GM19023 (cell line): ENCODE measurements around the gene MOB1A.
"Not testable (repeated sequence)": the region's sequence is repeated elsewhere in the genome, so short reads cannot be mapped to it uniquely, and the experiment has no call there.

Source experiments
- ATAC-seq: cut with Tn5 transposase; IDR thresholded peaks from one replicate; pipeline ENCODE4 v1.9.1; 2021; ENCODE audit warnings: mild to moderate bottlenecking, moderate library complexity; ENCODE audit not compliant: unreplicated experiment

MOB1A gene

DNA sequence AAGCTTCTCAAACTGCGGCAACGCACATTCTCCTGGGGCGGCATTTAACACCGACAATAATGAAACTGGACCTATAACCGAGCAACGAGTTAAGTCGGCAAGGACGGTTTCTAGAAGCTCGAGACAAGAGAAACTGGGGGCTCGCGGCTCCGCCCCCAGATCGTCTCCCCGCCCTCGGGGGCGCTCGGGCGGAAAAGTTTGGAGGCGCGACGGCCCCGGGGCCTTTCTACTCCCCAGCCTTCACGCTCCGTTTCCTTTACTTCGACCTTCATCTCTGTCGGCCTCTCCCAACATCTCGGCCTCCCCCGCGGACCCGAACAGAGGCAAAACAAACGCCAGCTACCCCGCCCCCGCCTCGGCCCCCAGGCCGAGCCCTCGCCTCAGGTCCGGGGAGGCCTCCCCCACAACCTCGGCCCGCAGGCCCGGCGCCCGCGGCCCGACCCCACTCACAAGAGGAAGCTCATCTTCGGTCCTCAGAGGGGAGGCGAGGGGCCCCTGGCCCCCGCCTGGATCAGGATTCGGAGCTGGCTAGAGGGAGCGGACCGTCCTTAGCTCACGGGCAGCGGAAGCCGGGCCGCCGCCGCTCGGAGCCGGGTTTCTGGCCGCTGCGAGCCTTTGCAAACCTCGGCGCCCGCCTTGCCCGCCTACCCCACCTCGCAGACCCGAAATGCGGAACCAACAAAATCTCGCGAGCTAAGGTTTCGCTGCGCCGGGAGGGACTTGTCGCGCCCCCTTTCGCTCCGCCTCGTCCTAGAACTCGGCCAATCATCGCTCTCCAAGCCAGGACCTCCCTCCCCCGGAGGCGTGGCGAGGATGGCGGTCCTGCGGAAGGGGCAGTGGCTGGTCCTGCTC lies at the start of gene MOB1A:
Gene MOB1A (minus strand): TSS at position 669 of the 852 bp plus-strand sequence. CDS start 205 bp downstream, at position 464.
- peak; percentile 82 for ATAC-seq

DNA sequence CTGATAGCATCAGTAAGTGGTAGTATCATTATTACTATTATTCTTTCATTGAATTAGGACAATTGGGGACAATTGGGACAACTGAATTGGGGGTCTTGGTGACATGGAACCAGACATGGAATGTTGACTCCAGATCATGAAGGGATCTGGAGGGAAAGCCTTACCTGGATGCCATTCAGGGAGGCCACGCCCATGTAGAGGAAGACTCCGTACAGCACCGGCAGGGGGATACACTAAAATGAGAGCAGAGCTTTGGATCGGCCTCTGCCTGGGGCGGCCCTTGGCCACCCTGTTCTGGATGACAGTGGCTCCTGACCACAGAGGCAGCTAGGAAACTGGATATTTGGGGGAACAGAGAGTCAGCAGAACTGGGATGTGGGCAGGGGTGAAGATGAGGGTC lies 49.0 kb upstream of the MOB1A start:
- ATAC-seq = no peak

DNA sequence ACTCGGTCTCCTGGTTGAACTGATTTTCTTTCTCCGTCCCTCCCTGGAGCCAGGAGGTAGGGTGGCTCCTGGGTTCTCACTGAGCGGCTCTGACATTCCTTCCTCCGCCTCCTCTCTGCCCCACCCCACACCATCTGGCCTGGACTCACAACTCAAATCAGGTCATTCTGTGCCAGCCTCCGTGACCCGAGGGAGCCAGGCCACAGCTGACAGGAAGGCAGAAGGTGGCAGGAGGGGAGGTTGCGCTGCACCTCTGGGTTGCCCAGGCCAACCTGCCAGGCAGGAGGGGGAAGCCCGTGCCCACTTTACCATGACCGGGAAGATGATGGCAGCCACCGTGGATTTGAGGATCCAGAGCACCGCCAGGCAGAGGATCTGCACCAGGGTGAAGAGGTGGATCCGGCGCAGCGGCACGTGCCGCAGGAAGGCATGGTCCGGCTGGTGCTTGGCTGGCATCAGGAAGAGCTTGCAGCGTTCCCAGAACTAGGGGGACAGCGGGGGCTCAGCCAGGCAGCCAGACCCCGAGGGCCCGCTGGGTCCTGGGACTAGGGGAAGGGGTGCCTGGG lies 48.1 kb upstream of the MOB1A start:
- no peak for ATAC-seq

DNA sequence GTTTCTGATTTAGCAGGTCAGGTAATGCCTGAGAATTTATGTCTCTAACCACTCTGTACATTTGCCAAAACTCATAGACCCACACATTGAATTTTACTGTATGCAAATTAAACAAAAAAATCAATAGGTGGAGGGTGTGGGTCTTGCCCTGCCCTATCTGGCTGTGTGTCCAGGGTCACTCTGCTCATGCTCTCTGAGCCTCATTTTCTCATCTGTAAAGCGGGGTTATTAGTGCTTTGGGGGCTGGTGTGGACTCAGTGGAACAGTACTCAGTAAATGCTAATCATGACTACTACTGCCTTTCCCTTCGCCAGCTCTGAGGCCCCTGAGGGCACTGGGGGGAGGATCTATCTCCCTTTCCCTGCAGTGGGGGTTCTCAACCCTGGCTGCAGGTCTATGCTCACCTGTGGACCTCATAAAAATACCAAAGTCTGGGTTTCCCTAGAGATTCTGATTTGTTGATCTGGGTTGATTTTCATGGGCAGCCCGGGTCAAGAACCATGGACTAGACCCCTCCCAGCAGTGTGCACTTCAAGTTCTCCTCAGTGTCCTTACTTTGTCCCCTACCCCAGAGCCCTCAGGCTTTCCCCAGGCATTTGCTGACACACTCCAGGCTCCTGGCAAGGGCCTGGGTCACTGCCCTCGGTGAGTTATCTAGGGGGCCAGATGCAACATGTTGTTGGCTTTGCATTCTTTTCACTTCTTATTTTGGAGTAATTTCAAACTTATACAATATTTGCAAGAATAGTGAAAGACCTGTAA lies 47.2 kb upstream of the MOB1A start:
- no peak for ATAC-seq

DNA sequence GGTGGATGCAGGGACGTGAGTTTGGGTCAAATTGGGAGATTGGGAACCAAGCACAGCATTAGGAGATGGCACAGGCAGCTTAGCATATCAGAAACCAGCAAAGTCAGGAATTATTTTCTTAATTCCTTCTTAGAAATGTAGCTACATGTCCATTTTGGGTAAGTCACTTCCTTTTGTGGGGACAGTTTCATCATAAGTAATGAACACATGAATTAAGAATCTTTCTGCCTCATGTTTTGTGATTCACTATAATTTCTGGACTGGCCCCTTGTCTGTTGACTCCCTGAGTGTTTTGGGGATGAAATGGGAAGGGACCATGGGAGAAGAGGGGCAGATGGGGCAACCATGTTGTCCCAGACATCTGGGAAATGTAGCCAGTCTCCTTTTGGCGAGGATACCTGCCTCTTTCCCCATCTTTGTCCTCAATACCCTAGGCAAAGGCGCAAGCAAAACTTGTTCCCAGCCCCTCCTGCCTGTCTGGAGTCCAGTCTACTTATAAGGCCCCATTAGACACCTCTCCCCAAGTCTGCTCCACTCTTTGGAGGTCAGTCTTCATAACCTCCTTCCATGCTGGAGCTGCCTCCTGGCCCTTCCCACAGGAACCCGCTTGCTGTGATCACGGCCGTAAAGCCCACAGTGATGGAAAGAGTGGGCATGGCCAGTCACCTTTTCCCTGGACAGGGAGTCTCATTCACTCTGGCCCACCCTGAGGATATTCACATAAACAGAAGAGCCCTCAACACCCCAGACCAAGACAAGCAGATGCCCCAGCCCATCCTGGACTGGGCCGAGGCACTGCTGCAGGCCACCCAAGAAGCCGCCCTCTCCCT lies 45.5 kb upstream of the MOB1A start:
- no peak for ATAC-seq

DNA sequence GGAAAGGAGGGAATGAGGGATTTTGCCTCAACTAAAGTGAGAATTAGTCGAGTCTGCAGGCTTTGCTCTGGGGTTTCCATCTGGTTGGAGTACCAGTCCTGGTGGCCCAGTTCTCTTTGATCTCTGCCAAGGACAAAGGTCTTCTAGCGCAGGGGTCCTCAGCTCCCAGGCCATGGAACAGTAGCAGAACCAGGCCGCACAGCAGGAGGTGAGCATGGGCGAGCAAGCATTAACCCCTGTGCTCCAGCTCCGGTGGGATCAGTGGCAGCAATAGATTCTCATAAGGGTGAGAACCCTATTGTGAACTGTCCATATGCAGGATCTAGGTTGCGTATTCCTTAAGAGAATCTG lies 43.6 kb upstream of the MOB1A start:
- ATAC-seq = no peak

DNA sequence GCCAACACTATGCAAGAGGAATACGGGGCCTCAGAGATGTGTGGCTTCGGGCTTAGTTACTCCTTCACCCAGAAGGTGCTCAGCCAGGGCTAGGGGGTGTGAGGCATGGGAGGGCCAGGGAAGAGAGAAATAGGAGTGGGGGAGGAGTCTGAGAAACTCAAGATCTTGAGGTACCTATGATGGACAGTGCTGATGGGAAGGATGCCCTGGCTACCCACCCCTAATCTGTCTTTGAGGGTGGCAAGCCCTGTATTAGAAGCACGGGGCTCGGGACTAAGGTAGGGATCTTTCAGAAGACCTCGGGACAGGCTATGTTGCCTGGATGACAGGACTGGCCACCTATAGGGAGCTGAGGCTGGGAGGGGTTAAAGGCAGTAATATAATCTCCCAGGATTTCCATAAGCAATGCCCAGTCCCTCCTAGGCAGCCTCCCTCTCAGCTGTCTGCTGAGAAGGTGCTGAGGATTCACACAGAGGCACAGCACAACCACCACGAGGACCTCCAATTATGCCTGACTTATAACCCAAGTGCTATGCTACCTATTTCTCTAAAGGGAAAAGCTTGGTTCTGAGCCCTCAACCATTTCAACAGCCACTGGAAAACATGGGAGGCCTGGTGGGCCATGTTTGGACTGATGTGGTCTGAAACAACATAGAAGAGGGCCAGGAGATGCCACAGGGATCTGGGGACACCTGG lies 43.1 kb upstream of the MOB1A start:
- no peak for ATAC-seq

DNA sequence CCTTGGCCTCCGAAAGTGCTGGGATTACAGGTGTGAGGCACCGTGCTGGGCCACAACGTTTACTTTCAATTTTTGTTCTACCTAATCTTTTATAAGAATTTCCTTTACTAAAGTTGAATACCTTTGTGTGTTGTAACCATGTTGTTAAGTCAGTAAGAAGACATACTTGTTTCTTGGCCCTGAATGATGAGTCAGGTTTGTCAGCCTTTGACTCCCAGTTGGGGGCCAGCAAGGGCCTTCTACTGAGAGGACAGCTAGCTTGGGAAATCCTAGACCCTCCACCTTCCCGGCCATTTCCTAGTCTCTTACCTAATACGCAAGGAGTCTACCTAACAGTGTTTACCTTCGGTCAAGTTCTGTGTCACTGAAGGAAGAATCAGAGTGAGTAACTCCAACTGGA lies 42.4 kb upstream of the MOB1A start:
- no peak for ATAC-seq

DNA sequence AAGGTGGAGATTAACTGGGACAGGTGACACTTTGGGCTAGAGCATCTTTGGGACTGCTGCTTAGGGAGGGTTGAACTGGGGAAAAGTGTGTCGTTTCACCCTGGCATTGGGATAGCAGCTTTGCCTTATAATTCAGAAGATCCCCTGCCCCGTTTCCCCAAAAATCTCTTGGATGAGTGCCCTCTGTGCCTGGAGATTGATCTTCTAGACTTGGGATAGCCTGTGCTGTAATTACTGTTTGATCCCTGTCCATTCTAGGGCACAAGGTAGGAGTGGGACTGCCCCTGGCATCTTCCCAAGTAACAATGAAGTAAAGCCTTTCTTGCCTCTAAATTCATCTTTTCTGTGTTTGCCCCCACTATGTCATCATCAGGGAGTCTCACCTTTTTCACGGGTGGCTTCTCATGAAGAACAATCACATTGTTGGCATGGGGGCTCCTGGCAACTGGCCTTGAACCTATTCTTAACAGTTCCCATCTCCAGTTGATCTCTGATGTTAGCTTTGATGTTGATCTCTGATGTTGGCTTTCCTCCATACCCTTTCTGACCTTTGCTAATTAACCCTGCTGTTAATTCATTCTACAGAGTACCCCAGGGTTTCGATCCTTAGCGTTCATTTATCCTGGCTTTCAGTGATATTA lies 41.3 kb upstream of the MOB1A start:
- no peak for ATAC-seq

DNA sequence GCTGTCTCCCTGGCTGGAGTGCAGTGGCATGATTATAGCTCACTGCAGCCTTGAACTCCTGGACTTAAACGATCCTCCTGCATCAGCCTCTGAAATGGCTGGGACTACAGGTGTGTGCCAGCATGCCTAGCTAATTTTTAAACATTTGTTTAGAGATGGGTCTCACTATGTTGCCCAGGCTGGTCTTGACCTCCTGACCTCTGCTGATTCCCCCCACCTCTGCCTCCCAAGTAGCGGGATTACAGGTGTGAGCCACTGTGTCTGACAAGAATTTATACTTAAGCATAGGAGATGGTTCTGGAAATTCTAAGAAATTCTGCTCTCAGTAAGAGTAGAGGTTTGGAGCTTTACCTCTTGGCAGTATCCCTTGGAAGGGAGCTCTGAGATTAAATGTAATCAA lies 38.0 kb upstream of the MOB1A start:
- ATAC-seq = no peak

DNA sequence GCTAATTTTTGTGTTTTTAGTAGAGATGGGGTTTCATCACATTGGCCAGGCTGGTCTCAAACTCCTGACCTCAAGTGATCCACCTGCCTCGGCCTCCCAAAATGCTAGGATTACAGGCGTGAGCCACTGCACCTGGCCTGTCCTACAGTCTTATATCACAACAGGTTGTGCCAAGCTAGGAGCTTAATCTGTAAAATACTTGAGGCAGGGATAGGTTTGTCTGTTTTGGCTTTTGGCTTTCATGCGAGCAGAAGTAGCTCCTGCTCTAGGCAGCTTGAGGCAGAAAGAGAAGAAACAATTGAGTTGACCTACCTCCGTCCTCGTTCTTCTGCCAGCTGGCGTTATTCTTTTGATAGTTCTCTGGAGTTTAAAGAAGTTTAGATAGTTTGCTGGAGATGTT lies 37.1 kb upstream of the MOB1A start:
- not testable (repeated sequence) for ATAC-seq

DNA sequence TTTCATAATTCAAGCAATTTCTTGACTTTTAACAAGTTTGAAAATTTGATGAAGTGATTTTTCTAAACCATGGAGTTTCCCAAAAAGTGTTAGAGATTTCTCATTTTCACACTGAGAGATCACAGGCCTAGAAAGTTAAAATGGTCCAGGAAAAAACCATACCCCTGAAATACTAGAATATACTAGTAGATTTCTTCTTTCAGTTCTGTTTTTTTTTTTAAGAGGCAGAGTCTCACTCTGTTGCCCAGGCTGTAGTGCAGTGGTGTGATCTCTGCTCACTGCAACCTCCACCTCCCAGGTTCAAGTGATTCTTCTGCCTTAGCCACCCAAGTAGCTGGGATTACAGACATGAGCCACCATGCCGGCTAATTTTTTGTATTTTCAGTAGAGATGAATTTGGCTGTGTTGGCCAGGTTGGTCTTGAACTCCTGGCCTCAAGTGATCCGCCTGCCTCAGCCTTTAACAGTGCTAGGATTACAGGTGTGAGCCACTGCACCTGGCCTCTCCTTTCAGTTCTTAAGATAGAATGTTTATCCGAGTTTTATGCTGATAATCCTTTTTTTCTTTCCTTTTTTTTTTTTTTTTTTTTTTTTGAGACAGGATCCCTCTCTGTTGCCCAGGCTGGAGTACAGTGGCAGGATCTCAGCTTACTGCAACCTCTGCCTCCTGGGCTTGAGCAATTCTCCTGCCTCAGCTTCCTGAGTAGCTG lies 34.2 kb upstream of the MOB1A start:
- ATAC-seq = no peak

DNA sequence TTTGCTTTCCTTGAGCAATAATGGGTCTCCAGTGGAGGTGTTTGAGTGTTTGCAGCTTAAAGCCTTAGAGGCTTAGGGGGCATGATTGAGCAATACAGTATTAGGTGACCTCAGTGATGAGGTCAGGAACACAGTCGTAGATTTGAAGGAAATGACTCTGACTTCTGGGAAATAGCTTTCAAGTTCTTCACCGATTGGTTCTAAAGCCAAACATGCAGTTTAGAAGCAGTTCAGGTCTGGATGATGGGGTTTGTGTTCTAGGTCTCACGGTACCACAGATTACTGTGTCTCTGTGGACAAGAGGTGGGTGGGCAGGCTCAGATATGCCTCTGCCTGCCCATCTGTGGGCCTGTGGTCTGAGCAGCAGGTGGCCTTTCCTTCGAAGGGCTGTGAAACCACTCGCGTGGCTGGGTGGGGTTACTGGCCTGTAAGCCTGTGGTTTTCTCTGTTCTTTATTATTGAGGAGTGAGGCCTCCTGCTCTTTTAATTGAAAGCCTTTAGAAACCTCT lies 27.6 kb upstream of the MOB1A start:
- peak; percentile 84 for ATAC-seq

DNA sequence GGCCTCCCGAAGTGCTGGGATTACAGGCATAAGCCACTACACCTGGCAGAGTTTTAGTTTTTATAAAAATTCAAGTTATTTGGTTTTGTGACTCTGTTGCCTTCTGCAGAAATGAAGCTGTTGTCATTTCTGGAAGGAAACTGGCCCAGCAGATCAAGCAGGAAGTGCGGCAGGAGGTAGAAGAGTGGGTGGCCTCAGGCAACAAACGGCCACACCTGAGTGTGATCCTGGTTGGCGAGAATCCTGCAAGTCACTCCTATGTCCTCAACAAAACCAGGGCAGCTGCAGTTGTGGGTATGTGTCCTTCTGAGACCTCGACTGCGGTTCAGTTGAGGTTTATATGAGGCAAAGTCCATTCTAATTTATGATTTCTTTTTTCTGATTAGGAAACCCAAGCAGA lies 26.9 kb upstream of the MOB1A start:
- ATAC-seq = no peak

DNA sequence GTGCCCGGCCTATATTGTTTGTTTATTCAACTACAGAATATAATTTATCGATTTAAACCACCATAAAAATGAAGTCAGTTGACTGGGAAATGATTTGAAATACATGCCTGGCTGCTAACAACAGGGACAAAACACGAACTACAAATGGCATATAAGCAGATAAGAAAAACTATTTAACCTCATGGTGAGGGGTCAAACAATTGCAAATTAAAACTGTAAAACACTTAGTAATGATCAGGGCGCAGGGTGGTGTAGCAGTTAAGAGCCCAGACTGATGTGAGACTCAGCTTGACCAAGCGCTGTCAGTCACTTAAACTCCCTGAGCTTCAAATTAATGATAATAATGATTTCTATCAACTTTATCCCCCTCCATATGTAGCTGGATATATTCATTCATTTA lies 26.4 kb upstream of the MOB1A start:
- no peak for ATAC-seq

DNA sequence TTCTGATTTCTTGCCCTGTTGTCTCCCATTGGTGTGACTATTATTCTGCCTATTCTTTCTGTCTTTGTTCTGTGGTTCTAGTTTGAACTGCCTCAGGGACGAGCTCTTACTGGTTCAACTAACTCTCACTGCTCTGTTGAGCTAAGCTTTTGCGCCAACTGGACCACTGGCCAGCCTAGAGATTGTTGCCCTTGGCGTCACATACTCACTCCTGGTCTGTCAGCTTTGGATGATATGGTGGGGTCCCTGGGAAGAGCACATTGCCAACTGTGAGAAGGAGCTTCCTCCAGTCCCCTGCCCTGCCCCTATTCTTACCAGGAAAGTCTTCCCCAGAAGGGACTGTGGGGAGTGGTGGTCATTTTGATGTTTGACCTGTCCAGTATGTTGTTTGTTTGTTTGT lies 25.8 kb upstream of the MOB1A start:
- ATAC-seq = no peak

DNA sequence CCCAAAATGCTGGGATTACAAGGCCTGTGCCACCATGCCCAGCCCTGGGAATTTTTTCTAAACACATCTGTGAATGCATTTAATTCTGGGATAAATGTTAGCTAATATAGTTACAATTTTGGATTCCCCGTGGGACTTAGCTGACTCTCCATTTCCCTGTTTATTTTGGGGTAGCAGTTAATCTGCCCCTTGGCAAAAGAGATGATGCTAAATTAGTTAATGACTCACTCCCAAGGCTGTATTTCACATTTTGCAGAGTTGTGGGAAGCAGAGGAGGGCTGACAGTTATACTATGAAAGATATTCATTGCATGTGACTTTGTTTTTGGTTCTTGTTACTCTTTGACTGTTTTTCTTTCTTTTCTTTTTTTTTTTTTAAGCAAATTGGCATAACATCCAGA lies 22.9 kb upstream of the MOB1A start:
- ATAC-seq = no peak

DNA sequence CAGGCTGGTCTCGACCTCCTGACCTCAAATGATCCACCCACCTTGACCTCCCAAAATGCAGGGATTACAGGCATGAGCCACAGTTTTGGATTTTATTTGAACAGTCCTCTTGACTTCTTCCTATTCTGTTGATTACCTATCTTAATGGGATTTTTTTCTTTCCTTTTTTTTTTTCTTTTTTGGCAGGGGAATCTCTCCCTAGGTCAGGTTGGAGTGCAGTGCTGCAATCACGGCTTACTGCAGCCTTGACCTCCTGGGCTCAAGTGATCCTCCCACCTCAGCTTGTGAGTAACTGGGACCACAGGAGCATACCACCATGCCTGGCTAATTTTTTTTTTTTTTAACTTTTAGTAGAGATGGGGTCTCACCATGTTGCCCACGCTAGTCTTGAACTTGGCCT lies 22.5 kb upstream of the MOB1A start:
- ATAC-seq = no peak

DNA sequence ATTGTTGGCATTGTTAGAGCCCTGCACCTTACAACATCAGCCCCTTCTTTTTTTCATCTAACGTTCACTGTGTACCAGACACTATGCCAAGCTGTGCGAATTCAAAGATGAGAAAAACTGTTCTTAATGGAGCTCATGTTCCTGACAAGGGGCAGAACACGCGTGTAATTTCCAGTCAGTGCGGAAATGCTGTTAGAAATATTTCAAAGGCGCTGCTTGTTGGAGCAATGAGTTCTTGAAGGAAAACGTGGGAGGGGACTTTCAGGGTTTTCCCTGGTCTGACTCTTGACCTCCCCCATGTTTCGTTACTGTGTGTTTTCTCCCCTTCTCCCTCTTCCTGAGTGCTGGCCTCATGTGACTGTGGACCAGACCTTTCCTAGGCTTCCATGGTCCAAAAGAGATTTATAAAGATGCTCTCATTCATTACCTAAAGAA lies 21.2 kb upstream of the MOB1A start:
- ATAC-seq = no peak
